ENCODE data around the gene CTCF.

Gene CTCF

DNA sequence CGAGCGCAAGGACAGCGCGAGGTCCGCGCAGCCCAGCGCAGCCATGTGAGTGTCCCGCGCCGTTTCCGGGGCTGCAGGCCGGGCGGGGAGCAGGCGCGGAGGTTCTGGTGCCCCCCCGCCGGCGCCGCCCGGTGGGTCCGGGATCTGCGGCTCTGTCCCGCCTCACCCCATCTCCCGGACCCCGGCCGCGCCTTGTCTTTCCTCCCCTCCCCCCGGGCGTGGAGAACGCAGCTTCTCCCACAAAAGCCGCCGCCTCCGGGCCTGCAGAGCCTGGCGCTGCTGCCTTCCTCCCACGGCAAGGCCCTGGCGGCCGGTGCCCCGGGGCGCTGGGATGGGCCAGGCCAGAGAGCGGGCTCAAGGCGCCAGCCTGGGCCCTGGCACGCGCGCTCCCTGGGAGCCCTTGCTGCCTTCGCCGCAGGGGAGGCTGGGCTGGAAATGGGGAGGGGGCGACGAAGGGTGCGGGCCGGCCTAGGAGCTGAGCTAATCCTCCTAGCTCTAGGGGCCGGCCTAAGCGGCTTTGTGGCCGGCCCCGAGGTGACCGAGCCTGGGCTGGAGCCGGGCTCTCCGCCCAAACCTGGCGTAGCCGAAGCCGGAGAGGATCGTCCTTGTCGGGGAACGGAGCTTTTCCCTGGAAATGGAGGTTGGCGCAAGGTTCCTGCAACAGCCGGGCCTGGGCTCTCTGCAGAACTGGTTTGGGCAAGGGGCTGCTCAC is 33.3 kb upstream of the CTCF start:
- H3K79me2 ChIP-seq (ENCODE audit: insufficient read depth, low read length) = peaks cover 16% of the 10 kb centered on the region; the same call in 1 of the 2 replicates
- peak overlapping the region; percentile 92 for H3K4me2 ChIP-seq (ENCODE audit: low read depth, low read length, poor library complexity, severe bottlenecking)
- H3F3A ChIP-seq (ENCODE audit: low read depth) = 0 out of 2 replicates have a peak, but pooled peaks cover 2% of the 10 kb centered on the region
- peaks cover 7% of the 10 kb centered on the region for H3K4me1 ChIP-seq (ENCODE audit: insufficient read depth, low read length, poor library complexity, severe bottlenecking)
- no peaks in the 10 kb centered on the region for H3K9me3 ChIP-seq (ENCODE audit: insufficient read depth, low read depth, low read length)
- H4K20me1 ChIP-seq (ENCODE audit: insufficient read depth, low read length, poor library complexity, severe bottlenecking) = no peaks in the 10 kb centered on the region
- H3K36me3 ChIP-seq (ENCODE audit: insufficient read depth, low read length) = no peaks in the 10 kb centered on the region
- H3K9ac ChIP-seq (ENCODE audit: low read depth, low read length, poor library complexity, severe bottlenecking) = peak overlapping the region; percentile 73
- H3K9me2 ChIP-seq (replicated peaks; ENCODE audit: low read depth, low read length) = no peaks in the 10 kb centered on the region
- TF ChIP-seq EZH2phosphoT487 (IDR thresholded peaks at IDR 0.05; ENCODE audit: borderline replicate concordance) = no peak
- TF ChIP-seq, protein P1, sequence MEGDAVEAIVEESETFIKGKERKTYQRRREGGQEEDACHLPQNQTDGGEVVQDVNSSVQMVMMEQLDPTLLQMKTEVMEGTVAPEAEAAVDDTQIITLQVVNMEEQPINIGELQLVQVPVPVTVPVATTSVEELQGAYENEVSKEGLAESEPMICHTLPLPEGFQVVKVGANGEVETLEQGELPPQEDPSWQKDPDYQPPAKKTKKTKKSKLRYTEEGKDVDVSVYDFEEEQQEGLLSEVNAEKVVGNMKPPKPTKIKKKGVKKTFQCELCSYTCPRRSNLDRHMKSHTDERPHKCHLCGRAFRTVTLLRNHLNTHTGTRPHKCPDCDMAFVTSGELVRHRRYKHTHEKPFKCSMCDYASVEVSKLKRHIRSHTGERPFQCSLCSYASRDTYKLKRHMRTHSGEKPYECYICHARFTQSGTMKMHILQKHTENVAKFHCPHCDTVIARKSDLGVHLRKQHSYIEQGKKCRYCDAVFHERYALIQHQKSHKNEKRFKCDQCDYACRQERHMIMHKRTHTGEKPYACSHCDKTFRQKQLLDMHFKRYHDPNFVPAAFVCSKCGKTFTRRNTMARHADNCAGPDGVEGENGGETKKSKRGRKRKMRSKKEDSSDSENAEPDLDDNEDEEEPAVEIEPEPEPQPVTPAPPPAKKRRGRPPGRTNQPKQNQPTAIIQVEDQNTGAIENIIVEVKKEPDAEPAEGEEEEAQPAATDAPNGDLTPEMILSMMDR (conservative IDR thresholded peaks at IDR 0.05; ENCODE audit: low read length) = no peak
- peak overlapping the region; percentile 58 for H2AFZ ChIP-seq (ENCODE audit: low read length)
- no peaks in the 10 kb centered on the region for H3K27me3 ChIP-seq (ENCODE audit: insufficient read depth, low read length, poor library complexity, severe bottlenecking)
- H3K4me3 ChIP-seq (ENCODE audit: low read length, poor library complexity, severe bottlenecking) = peak overlapping the region; percentile 73

DNA sequence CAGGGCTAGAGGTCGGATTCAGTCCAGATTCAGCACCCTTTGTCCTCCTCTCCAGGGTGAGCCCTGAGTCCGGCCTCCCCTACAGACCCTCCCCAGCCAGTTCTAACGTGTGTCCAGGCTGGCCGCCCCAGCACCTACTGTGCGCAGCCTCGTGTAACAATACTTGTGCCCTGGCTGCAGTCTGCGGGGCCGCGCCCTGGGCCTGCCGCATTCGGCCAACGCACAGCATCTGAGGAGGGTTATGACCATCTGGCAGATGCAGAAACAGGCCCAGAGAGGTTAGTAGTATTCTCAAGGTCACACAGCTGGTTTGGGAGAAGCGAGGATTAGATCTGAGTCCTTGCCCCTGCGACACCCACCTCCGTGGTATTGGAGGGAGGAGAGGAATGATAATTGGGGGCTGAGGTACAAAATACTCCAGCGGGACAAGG is 32.7 kb upstream of the CTCF start:
- Histone ChIP-seq H3K27me3 (ENCODE audit: insufficient read depth, low read length, poor library complexity, severe bottlenecking) (no peaks in the 10 kb centered on the region), H2AFZ (ENCODE audit: low read length) (no peak overlapping the region), H3K9me2 (replicated peaks; ENCODE audit: low read depth, low read length) (no peaks in the 10 kb centered on the region), H3K9me3 (ENCODE audit: insufficient read depth, low read depth, low read length) (no peaks in the 10 kb centered on the region), H3F3A (ENCODE audit: low read depth) (0 out of 2 replicates have a peak, but pooled peaks cover 2% of the 10 kb centered on the region), H3K9ac (ENCODE audit: low read depth, low read length, poor library complexity, severe bottlenecking) (peak overlapping the region; percentile 73), H3K79me2 (ENCODE audit: insufficient read depth, low read length) (peaks cover 16% of the 10 kb centered on the region; the same call in 1 of the 2 replicates), H3K4me1 (ENCODE audit: insufficient read depth, low read length, poor library complexity, severe bottlenecking) (peaks cover 11% of the 10 kb centered on the region), H3K4me2 (ENCODE audit: low read depth, low read length, poor library complexity, severe bottlenecking) (peak overlapping the region; percentile 92), H3K36me3 (ENCODE audit: insufficient read depth, low read length) (no peaks in the 10 kb centered on the region), H4K20me1 (ENCODE audit: insufficient read depth, low read length, poor library complexity, severe bottlenecking) (no peaks in the 10 kb centered on the region), H3K4me3 (ENCODE audit: low read length, poor library complexity, severe bottlenecking) (peak overlapping the region; percentile 73)
- TF ChIP-seq, protein P1 (conservative IDR thresholded peaks at IDR 0.05; ENCODE audit: low read length) = no peak
- no peak for TF ChIP-seq EZH2phosphoT487 (IDR thresholded peaks at IDR 0.05; ENCODE audit: borderline replicate concordance)

GRCh38 chr16:67530013-67530939 is 32.0 kb upstream of the CTCF start:
- Histone ChIP-seq H3K4me3 (ENCODE audit: low read length, poor library complexity, severe bottlenecking) (no peak overlapping the region), H3K9ac (ENCODE audit: low read depth, low read length, poor library complexity, severe bottlenecking) (peak overlapping the region; percentile 37), H3F3A (ENCODE audit: low read depth) (0 out of 2 replicates have a peak, but pooled peaks cover 2% of the 10 kb centered on the region), H3K27me3 (ENCODE audit: insufficient read depth, low read length, poor library complexity, severe bottlenecking) (no peaks in the 10 kb centered on the region), H2AFZ (ENCODE audit: low read length) (no peak overlapping the region), H4K20me1 (ENCODE audit: insufficient read depth, low read length, poor library complexity, severe bottlenecking) (no peaks in the 10 kb centered on the region), H3K9me3 (ENCODE audit: insufficient read depth, low read depth, low read length) (no peaks in the 10 kb centered on the region), H3K36me3 (ENCODE audit: insufficient read depth, low read length) (no peaks in the 10 kb centered on the region), H3K4me2 (ENCODE audit: low read depth, low read length, poor library complexity, severe bottlenecking) (peak overlapping the region; percentile 92), H3K4me1 (ENCODE audit: insufficient read depth, low read length, poor library complexity, severe bottlenecking) (peaks cover 12% of the 10 kb centered on the region), H3K9me2 (replicated peaks; ENCODE audit: low read depth, low read length) (no peaks in the 10 kb centered on the region), H3K79me2 (ENCODE audit: insufficient read depth, low read length) (peaks cover 20% of the 10 kb centered on the region; the same call in 1 of the 2 replicates)
- TF ChIP-seq, protein P1 (conservative IDR thresholded peaks at IDR 0.05; ENCODE audit: low read length) = no peak
- no peak for TF ChIP-seq EZH2phosphoT487 (IDR thresholded peaks at IDR 0.05; ENCODE audit: borderline replicate concordance)
